ENCODE measurements around the gene CLCA1. TPM values are rescaled to one million over a fixed set of nuclear protein-coding genes. Genes with fewer than 3 reads are reported as not detected.

The CLCA1 gene
- total and polyA plus RNA-seq, 12 donors = not detected

GRCh38 chr1:86472152-86472551 is 3.4 kb downstream of the CLCA1 start:
- no peaks in the 10 kb centered on the region for H3K9me3 ChIP-seq
- no peak for TF ChIP-seq CTCF (IDR thresholded peaks at IDR 0.05)
- no peak overlapping the region for H3K4me3 ChIP-seq
- no peaks in the 10 kb centered on the region for H3K4me1 ChIP-seq
- 71 to 72% methylated on average over 4 of the region's 4 CpGs for WGBS, 2 donors
- peaks cover 0 to 8% (median 0%) of the 10 kb centered on the region in 7 donors for H3K27me3 ChIP-seq
- intact Hi-C loops (cut with DNase I) = loop anchor here in 7 of 10 donors (2.0 to 10.0 kb wide), 4 partner anchors 31 to 283 kb away; no protein-coding TSS in a partner anchor
- H3K27ac ChIP-seq = no peak overlapping the region
- no peaks in the 10 kb centered on the region for H3K36me3 ChIP-seq
- DNase-seq (no peak), ATAC-seq (no peak)

GRCh38 chr1:86472767-86473166 is 4.0 kb downstream of the CLCA1 start:
- H3K27ac ChIP-seq = no peak overlapping the region
- H3K9me3 ChIP-seq = no peaks in the 10 kb centered on the region
- TF ChIP-seq CTCF (IDR thresholded peaks at IDR 0.05) = no peak
- H3K36me3 ChIP-seq = no peaks in the 10 kb centered on the region
- WGBS, 2 donors = 73 to 90% methylated on average over 3 of the region's 3 CpGs
- peaks cover 0 to 8% (median 0%) of the 10 kb centered on the region in 7 donors for H3K27me3 ChIP-seq
- ATAC-seq = no peak
- no peaks in the 10 kb centered on the region for H3K4me1 ChIP-seq
- intact Hi-C loops (cut with DNase I) = loop anchor here in 7 of 10 donors (2.0 to 10.0 kb wide), 4 partner anchors 30 to 282 kb away; no protein-coding TSS in a partner anchor
- no peak for DNase-seq
- no peak overlapping the region for H3K4me3 ChIP-seq

DNA sequence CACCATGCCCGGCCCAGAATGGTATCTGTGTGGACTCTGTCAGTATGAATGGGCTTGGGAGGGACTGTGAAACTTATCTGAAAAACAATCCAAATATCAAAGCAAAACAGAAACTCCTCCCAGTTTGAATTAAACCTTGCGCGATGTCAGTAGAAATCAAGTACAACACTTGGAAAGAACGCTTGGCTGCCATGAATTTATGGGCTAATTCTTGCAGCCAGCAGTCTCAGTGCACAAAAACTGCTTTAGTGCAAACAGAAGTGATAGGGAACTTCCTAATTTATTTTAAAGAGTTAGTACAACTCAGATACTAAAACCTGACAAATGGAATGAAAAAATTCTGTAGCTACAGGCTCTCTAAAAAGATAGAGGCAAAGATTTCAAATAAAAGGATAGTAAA is 8.5 kb downstream of the CLCA1 start:
- intact Hi-C loops (cut with DNase I) = loop anchor here in 2 of 10 donors (5.0 to 10.0 kb wide), 2 partner anchors 210 to 278 kb away; no protein-coding TSS in a partner anchor
- WGBS, 2 donors = 77 to 86% methylated on average over 4 of the region's 4 CpGs
- H3K4me1 ChIP-seq = peaks cover 0 to 4% (median 0%) of the 10 kb centered on the region in 9 donors
- DNase-seq (no peak), ATAC-seq (no peak)
- H3K9me3 ChIP-seq = no peaks in the 10 kb centered on the region
- TF ChIP-seq CTCF (IDR thresholded peaks at IDR 0.05) = no peak
- H3K27ac ChIP-seq = peak overlapping the region in 4 of 10 donors; percentile 36 to 67 (median 44)
- no peak overlapping the region for H3K4me3 ChIP-seq
- no peaks in the 10 kb centered on the region for H3K36me3 ChIP-seq
- peaks cover 0 to under 1% (median 0%) of the 10 kb centered on the region in 7 donors for H3K27me3 ChIP-seq

DNA sequence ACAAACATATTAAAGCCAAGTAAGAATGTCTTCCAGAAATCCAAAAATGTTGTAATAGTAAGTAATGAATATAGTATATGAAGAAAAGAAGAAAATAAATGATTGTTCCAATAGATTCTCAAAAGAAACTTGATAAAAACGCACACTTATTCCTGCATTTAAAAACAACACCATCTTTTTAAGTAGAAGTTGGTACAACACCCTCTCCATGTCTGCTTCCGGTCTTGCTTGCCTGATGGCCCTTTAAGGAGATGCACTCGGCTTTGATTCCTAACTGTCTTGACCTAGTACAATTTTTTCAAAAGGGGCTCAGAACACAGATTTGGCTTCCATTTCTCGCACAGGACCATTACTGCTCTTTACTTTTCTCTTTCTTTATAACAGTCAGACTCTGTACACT is 9.0 kb downstream of the CLCA1 start:
- no peak for TF ChIP-seq CTCF (IDR thresholded peaks at IDR 0.05)

More for the DNA sequence above, 9.0 kb downstream of the CLCA1 start:
- ATAC-seq (peak in 1 of 8 donors; percentile 20), DNase-seq (no peak)
- intact Hi-C loops (cut with DNase I) = loop anchor here in 2 of 10 donors (5.0 to 10.0 kb wide), 2 partner anchors 210 to 277 kb away; no protein-coding TSS in a partner anchor
- 76 to 79% methylated on average over 4 of the region's 4 CpGs for WGBS, 2 donors
- Histone ChIP-seq H3K36me3 (no peaks in the 10 kb centered on the region), H3K27ac (peak overlapping the region in 5 of 10 donors; percentile 20 to 67 (median 49)), H3K4me3 (no peak overlapping the region), H3K4me1 (peaks cover 0 to 4% (median 0%) of the 10 kb centered on the region in 9 donors), H3K27me3 (no peaks in the 10 kb centered on the region), H3K9me3 (no peaks in the 10 kb centered on the region)

Measured in heart right ventricle (tissue), 16 donors.